GM19467 (cell line): Measurements from ENCODE around the gene CYP26C1.

Source experiments
- ATAC-seq: cut with Tn5 transposase; IDR thresholded peaks from one replicate; pipeline ENCODE4 v1.9.1; 2021; ENCODE audit warnings: mild to moderate bottlenecking, moderate library complexity; ENCODE audit not compliant: unreplicated experiment

CYP26C1 gene

GRCh38 chr10:93059975-93060886, at the start of gene CYP26C1:
TSS of gene CYP26C1 (plus strand) at chr10:93060798. CDS start at chr10:93061264, 466 bp downstream.
- no peak for ATAC-seq

GRCh38 chr10:93015722-93016121, 44.9 kb upstream of the CYP26C1 start:
- ATAC-seq: no peak

- ATAC-seq: no peak
Observed at GRCh38 chr10:93023013-93023650, 37.5 kb upstream of the CYP26C1 start.

GRCh38 chr10:93026072-93026471, 34.5 kb upstream of the CYP26C1 start:
- ATAC-seq: no peak

GRCh38 chr10:93027508-93027907, 33.1 kb upstream of the CYP26C1 start:
- ATAC-seq: no peak

- ATAC-seq: no peak
Observed at GRCh38 chr10:93028883-93029282, 31.7 kb upstream of the CYP26C1 start.

- no peak for ATAC-seq
Observed at GRCh38 chr10:93030409-93030808, 30.2 kb upstream of the CYP26C1 start.

GRCh38 chr10:93032105-93032808, 28.3 kb upstream of the CYP26C1 start:
- ATAC-seq: no peak

- ATAC-seq: no peak
Observed at GRCh38 chr10:93032809-93033137, 27.8 kb upstream of the CYP26C1 start.

- ATAC-seq: no peak
Observed at GRCh38 chr10:93034426-93034825, 26.2 kb upstream of the CYP26C1 start.

GRCh38 chr10:93039110-93039509, 21.5 kb upstream of the CYP26C1 start:
- no peak for ATAC-seq

GRCh38 chr10:93039721-93040120, 20.9 kb upstream of the CYP26C1 start:
- ATAC-seq: no peak

- ATAC-seq: no peak
Observed at GRCh38 chr10:93054486-93054885, 6.1 kb upstream of the CYP26C1 start.

GRCh38 chr10:93058139-93058538, 2.5 kb upstream of the CYP26C1 start:
- ATAC-seq: no peak

GRCh38 chr10:93060887-93061593, 442 bp downstream of the CYP26C1 start:
- no peak for ATAC-seq

- no peak for ATAC-seq
Observed at GRCh38 chr10:93061594-93062513, 1.3 kb downstream of the CYP26C1 start.

GRCh38 chr10:93062514-93063143, 2.0 kb downstream of the CYP26C1 start:
- no peak for ATAC-seq

- no peak for ATAC-seq
Observed at GRCh38 chr10:93063144-93063976, 2.8 kb downstream of the CYP26C1 start.
